ENCODE measurements around the gene PPFIBP2.
A peak's percentile ranks its signal among the peaks of the same experiment; 100 is the strongest.

Gene PPFIBP2

DNA sequence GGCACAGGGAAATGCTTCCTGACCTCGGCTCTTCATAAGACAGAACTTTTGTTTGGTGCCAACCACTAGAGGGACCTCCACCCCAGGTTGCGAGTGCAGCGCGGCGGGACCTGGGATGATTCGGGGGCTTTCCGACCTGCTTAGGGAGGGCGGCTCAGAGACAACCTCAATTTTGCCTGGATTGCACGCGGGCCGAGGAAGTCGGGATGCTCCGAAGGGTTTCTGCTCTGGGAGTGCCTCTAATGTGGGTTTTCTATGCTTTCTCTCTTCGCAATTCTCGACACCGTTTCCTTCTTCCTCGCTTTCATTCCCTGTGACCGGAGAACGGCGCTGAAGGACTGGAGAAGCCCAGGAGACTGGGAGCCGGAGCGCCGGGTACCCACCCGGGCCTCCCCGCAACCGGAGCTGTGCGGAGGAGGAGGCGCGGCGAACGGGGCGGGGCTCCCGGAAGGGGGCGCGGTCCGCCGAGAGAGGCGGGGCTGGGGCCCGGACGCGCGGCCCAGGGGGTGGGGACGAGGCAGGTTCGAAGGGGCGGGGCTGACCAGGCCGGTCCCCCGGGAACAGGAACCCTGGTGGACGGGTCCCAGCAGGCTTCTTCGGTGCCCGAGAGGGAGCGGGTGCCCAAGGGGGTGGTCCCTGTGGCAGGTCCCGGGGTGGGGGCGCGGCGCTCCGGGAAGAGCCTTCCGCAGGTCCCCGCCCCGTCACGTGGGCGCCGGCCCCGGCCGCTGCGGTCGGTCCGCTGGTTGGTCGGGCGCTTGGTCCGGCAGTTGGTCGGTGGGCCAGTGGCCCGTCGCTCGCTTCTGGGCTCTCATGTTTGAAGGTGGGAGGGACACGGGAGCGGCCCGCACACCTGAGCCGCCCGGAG is at the start of gene PPFIBP2:
Gene PPFIBP2, plus strand, starts transcription at position 766 of the 865 bp plus-strand sequence. CDS start 35,477 bp downstream, outside the sequence.
- DNase-seq = peak; percentile 20 to 58

DNA sequence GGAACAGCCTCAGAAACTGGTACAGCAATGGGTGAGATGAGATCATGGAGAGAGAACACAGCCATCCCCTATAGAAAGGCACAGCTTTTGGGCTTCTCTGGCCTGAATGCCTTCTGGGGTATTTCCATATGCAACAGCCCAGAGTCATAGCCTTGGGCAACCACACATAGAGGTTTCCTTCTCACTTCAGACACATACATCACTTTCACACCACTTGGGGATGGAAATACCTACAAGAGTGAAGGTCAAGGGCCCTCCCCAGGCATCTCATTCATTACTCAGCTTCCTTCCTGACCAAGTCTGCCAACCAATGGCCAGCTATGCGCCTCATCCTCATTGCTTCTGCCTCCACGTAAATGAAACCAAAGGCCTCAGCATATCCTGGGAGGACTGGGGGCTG is 46.1 kb upstream of the PPFIBP2 start:
- no peak for DNase-seq

DNA sequence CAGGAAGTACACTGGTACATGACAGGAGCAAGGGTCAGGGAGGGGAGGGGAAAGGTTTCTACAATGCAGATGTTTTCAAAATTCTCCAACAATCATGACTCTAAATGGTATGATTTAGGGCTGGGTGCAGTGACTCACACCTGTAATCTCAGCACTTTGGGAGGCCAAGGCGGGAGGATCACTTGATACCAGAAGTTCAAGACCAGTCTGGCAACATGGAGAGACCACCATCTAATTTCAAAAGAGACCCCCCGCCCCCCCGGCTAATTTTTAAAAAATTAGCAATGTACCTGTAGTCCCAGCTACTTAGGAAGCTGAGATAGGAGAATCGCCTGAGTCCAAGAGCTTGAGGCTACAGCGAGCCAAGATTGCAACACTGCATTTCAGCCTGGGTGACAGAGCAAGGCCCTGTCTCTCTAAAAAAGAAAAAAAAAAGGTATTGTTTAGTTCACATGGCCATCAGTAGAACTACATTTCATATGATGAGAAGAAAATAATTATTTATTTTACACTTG is 44.4 kb upstream of the PPFIBP2 start:
- no peak for DNase-seq

DNA sequence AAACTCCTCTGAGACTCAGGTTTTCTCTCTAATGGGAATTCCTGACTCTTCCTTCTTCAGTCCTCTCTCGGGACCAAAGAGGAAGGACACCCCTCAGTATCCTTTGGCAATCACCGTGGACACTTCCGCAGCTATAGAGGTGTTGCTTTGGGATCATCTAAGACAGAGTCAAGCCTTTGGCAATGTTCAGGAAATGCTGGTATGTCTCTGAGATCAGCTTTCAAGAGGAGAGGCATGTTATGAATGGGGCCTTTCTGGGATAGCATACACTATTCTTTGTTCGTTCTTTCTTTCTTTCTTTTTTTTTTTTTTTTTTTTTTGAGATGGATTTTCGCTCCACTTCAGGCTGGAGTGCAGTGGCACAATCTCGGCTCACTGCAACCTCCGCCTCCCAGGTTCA is 42.7 kb upstream of the PPFIBP2 start:
- no peak for DNase-seq

DNA sequence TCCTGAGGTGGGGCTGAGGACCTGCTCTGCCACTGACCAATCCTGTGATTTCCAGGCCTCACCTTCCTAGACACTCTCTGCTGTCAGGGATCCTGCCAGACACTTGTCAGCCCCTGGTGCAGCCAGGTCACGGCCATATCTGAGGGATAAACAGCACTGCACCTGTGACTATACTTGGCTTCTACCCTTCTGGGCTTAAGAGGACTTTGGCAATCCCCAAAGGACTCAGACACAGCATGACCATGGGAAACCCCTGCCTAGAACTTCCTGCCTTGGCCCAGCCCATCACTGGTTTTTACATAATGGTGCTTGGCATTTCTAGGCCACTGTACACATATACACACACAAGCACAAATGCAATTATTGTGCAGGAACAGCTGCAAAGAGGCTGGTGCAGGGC is 40.1 kb upstream of the PPFIBP2 start:
- no peak for DNase-seq

DNA sequence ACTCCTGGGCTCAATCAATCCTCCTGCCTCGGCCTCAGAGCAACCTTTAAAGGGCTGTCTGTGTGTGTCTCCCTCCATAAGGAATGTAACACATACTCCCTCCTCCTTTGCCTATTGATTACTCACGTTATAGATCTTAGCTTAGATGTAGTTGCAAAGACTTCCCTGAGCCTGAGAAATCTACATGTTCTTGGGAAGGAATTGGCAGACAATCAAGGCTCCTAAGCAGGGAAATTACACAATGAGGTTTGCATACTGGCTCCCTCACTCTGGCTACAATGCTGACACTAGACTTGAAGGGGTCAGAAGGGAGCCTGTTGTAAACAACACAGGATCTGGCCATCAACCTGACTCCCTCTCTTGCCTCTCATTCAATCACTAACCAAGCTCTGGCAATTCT is 33.7 kb upstream of the PPFIBP2 start:
- DNase-seq = no peak

DNA sequence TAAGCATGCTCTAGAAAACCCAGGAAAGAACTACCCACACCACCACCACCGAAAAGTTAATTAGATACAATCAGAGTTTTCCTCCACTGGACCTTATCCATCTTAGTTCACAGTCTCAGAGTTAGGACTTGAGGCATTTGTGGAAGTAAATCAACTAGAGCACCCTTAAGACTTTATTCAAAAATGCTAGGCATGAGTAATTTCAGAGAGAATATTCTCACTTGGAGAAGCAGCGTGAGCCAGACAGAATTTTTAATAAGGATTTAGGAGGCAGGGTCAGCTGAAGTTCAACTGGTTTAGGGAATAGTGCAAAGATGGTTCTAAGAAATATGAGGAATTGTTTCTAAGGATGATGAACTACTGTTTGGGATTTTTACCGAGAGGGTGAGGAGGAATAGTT is 29.7 kb upstream of the PPFIBP2 start:
- no peak for DNase-seq

DNA sequence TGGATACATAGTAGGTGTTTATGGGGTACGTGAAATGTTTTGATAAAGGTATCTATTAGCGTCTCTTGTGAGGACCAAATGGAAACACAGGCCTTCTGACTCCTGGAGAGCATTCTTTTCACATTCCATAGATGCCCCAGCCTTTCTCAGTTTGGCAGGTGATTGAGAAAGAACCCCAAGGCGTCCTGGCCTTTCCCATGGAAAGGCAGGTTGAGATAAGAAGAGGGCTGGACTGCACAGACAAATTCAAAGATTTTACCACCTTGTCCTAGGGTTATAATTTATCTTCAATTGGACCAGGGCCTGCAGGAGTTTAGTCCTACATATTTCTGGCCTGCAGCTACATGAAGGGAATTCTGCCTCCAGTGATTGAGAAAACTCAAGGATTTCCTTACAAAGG is 29.2 kb upstream of the PPFIBP2 start:
- DNase-seq = no peak

DNA sequence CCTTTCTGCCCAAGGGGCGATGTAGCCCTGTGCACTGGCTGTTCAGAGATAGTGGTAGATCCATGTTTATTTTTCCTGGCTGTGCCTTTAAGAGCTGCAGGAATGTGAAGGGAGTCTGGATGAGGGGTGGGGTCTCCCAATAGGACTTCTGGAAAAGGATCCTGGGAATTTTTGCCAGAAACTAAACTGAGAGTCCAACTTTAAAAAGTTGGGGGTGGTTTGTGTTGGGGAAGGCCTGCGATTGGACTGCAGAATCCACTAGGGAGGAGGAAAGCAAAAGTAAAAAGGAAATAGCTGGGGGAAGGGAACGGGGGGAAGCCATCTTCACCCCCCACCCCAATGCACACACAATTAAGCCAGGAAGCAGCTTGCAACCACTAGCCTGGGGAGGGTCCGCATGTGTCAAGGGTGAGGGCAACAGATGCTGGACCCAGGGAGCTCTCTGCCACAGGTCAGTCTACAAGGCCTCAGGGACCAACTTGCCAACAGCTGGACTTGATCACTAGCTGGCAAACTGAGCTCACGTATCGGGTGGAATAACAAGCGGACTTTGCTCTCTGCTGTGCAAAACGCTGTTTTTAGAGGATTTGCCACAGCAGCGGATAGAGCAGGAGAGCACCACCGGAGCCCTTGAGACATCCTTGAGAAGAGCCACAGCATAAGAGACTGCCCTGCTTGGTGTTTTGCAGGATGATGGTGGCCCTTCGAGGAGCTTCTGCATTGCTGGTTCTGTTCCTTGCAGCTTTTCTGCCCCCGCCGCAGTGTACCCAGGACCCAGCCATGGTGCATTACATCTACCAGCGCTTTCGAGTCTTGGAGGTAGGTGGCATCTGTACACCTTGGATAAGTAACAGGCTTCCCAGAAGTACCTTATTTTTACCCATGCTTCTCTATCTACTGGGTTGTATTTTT is 28.4 kb upstream of the PPFIBP2 start, which contains the start of gene OLFML1:
Gene OLFML1, plus strand, starts transcription at position 321 of the 912 bp plus-strand sequence. Its CDS starts 370 bp downstream, at position 691.
- no peak for DNase-seq

DNA sequence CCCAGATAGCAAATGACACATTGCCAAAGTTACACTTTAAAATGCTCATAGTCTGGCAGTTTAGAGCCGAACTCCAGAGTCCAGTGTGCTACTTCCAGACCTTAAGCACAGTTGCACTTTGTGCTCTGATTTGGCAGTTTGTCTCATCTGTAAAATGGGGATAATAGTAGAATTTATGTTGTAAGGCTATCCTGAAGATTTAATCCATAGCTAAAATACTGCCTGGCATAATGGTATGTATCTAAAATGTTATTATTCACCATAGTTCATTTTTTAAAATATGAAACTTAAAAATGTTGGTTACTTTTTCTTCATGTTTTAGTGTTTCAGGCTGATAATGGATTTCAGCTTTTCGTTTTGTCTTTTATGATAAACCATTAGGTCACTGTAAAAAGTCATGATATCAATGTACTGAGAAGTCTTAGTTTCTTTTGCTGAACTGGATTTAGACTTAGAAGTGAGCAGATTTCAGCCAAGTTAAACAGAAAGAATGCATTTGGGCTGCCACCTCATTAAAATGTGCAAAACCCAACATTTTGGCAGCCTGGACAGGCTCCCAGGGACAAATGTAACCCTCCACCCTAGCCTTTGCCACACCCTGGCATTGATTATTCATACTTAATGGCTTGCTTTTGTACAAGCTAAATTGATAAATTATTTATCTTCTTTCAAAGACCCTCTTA is 27.6 kb upstream of the PPFIBP2 start:
- DNase-seq = no peak

DNA sequence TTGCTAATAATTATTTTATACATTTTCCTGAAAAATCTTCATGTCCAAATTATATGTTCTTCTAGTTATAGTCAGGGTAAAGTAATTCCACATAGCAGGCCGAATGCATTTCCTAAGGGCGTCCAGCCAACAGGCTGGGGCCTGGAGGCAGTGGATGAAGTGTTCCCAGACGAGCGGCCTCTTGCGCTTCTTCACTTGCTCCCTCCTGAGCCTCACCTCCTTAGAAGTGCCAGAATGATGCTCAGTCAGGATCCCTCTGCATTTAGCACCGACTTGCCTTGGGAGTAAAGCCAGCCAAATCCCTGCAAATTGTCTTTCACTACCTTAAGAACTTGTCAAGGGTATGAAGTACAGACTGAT is 27.0 kb upstream of the PPFIBP2 start:
- no peak for DNase-seq

DNA sequence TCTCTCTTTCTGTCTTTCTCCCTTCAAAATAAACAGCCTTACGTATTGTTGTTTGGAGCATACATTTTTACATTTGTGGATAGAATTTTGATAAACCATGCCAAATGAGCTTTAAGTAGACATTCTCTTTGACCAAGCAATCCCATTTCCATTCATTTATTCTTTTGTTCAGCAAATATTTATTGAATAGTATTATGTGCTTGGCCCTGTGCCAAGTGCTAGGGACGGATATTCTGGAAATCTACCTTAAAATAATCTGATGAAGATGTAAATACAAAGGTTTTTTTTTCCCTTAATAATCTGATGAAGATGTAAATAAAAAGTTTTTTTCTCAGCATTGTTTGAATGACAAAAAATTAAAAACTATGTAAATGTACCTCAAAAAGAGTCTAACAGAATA is 26.4 kb upstream of the PPFIBP2 start:
- no peak for DNase-seq

DNA sequence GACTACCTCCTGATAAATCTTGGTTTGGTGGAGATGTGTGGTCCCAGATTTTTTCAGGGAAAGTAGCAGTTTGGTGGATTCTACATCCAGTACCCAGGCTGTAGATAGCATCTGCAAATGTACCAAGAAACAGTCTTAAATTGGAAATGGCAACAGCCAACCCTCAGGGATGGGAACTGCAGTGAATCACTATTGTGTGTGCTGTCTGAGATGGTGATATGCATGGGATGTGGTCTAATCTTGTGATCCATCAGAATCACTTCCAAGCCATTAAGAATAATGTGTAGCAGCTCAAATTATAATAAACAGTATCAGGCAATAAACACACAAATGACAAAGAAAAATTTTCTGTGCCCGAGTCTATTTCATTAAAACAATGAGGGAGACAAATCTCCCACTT is 25.1 kb upstream of the PPFIBP2 start:
- DNase-seq = no peak

DNA sequence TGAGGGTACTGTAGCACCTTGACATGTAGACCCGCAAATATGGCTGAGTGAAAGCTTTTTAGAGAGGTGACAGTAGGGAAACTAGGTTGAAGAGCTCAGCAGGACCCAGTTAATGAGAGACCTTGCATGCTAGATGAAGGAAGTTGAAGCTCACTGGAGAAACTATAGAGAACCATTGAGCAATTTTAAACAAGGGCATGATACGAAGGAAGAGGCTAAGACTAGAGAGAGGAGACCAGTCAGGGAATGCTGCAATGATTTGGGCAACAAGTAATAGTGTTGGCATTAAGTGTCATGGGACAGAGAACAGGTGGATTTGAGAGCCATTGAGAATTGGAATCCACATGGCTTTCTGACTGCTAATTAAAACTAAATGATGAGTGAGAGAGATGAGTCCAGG is 24.4 kb upstream of the PPFIBP2 start:
- DNase-seq = no peak

DNA sequence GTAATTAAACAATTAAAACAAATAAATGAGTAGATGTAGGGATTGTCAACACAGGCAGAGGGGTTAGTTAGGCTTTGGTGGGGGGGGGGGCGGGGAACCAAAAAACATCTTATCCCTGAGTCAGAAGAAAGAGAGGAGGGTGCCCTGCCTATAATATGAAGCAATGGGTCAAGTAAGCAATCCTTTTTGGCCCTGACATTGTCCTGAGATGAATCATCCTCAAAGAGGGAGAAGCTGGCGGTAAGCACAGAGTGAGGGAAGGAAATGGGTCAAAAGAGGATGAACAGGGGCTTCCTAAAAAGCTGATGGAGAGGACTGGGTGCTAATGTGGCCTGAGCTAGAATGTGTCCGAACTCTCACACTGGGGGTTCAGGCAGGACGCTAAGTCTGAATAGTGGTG is 23.7 kb upstream of the PPFIBP2 start:
- peak in 1 of 2 experiments; percentile 4 for DNase-seq

DNA sequence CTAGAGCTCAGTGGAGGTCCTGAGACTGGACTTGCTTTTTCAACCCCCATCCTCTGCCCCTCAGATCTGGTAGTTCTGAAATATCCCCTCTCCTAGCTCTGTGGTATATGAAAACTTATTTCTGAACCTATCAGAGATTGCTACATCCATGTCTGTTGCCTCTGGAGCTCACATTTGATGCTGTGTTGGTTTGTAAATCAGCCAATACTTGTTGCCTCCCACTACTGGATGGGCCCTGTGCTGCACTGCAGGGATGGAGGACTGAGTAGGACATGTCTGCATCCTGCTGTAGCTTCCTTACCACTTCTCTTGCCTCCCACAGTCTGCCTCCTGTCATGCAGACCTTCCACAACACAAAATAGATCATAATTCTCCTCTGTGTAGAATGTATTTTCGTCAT is 23.3 kb upstream of the PPFIBP2 start:
- no peak for DNase-seq

DNA sequence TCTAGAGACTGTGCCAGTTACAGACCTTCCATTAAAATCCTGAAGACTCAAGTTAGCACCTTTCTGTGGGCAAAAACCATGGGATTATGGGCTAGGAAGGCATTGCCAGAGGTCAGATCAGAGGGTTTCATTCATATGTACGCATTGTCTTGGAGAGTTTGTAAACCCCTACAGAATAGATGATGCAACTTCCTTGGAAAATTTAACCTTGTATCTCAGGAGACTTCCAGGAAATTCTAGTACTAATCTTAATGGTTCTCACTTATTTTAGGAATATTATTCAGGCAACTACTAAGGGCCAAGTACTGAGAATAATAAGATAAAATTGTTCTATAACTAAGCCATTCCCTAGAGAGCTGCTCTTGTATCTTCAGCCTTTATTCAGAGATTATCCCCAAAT is 21.5 kb upstream of the PPFIBP2 start:
- DNase-seq = no peak

DNA sequence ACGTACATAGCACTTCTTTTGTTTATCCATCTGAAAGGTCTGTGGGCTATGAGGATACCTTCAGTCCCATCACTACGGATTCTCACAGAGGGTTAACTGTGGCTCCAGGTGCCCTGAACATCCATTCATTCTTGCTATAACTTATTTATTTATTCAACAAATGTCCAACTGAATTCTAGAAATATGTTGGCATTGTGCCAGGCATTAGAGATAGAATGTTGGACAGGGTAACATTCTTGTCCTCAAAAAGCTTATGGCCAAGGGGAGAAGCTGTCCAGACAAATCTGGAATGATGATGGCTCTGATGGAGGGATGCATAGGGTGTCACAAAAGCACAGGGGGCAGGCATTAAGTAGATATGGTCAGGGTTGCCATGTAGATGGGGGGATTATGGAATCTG is 20.1 kb upstream of the PPFIBP2 start:
- no peak for DNase-seq

DNA sequence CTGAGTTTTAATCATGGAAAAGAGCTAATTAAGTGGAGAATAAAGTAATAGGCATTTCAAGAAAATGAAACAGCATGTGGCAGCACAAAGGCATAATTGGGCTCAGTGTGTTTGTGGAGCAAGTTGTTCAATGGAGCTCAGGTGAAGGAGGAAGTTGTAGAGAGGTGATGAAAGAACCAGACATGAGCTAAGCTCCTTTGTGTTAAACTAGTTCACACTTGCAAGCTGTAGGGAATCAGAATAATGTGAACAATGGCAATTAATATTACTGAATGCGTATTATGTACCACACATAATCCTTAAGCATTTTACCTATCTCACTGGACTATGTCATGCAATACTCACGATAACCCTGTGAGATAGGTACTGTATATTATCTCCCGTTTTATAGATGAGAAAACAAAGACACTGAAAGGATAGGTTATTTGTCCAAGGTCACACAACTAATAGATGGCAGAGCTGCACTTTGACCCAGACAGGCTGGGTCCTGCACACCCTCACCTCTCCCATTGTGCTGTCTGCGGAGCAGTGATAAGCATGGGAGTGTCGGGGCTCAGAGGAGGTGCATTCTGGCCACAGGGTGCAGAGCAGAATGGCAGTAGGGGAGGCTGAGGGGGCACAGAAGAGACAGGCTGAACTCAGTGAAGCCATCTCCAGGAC is 19.6 kb upstream of the PPFIBP2 start:
- DNase-seq = no peak

DNA sequence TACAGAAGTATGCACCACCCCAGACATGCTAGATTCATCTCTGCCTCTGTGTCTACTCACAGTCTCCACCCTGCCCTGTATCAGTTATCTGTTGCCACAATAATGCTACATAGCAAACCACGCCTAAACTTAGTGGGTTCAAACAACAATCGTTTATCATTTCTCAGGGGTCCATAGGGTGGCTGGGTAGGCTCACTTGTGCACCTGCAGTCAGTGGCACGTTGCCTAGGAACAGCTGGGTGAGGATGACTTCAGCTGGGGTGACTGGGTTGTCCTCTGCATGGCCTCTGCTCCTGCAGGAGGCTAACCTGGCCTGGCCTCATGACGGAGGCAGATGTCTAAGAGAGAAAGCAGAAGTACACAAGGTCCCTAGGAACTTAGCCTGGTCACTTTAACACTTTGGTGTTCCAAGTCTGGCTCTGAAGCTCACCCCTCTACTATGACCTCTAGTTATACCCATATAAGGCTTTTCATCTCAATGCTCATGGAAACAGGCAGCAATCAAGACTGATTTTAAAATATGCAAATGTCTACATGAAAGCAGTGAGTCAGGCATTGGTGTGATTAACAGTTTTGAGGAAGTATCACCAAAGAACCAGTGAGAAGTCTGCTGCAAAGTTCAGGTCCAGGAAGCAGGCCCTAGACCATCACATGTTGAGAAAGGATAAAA is 17.8 kb upstream of the PPFIBP2 start:
- DNase-seq = no peak

DNA sequence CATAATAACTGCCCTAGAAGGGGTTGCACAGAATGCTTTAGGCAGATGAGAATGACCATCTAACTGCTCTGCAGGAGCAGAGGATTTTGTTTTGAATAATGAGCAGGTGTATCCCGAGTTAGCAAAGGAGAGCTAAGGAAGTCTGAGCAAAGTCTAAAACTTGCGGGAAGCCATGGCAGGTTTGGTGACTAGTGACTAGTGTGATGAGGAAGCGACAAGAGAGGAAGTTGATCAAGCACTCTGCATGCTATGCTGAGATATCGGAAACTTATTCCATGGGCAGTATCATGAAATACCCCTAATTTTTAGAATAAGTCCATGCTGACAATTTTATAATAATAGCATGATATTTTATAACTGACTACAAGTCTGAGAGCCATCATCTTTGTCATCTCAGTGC is 15.6 kb upstream of the PPFIBP2 start:
- no peak for DNase-seq

DNA sequence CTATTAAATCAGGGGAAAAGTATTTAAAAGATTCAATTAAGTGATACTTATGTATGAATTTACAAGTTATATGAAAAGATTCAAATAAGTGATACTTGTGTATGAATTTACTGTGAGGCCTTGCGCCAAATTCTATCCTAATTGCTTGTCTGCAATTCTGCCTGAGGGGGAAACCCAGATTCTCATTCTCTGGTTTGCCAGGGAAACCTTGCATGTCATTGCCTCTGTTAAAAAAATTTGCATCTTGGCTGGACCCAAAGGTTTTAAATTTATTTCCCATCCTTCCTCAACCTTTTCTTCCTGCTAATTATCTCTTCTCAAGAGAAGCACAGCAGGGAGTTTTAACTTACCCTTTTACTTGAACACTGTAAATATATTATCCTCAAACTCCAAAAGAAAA is 14.7 kb upstream of the PPFIBP2 start:
- no peak for DNase-seq

All from SW 1271 (cell line).